KMS-11 (cell line): Measurements from ENCODE around the gene HINFP.
A peak's percentile ranks its signal among the peaks of the same experiment; 100 is the strongest.
"Not testable (repeated sequence)": the region's sequence is repeated elsewhere in the genome, so short reads cannot be mapped to it uniquely, and the experiment has no call there.

ENCODE experiments used
- H2AFZ ChIP-seq: fragments of 200-600 bp; sonication (generic); 2 replicates; pipeline ENCODE4 v1.6.1; 2016; ENCODE audit warnings: antibody characterized with exemption, mixed run types, low read depth
- H3K27ac ChIP-seq: fragments of 200-600 bp; sonication (generic); 2 replicates; pipeline ENCODE4 v1.6.1; 2016; ENCODE audit warnings: mild to moderate bottlenecking, mixed run types
- H3K27me3 ChIP-seq: fragments of 200-600 bp; sonication (generic); 2 replicates; pipeline ENCODE4 v1.6.1; 2017; ENCODE audit warnings: mild to moderate bottlenecking, low read depth, mixed run types, moderate library complexity; ENCODE audit not compliant: insufficient read depth
- H3K36me3 ChIP-seq: fragments of 200-600 bp; sonication (generic); 2 replicates; pipeline ENCODE4 v1.6.1; 2017; ENCODE audit warnings: mild to moderate bottlenecking, mixed run types; ENCODE audit not compliant: insufficient read depth
- H3K4me1 ChIP-seq: fragments of 200-600 bp; sonication (generic); 2 replicates; pipeline ENCODE4 v1.6.1; 2016; ENCODE audit warnings: mild to moderate bottlenecking, low read depth, mixed run types; ENCODE audit not compliant: poor library complexity, severe bottlenecking
- H3K4me2 ChIP-seq: fragments of 200-600 bp; sonication (generic); 2 replicates; pipeline ENCODE4 v1.7.0; 2016; ENCODE audit warnings: mild to moderate bottlenecking, mixed run types
- H3K4me3 ChIP-seq: fragments of 200-600 bp; sonication (generic); IDR thresholded peaks from 2 replicates; pipeline ENCODE4 v1.6.1; 2017; ENCODE audit warnings: low read depth, low read length, mixed read lengths; ENCODE audit not compliant: insufficient read depth
- H3K79me2 ChIP-seq: fragments of 200-600 bp; sonication (generic); 2 replicates; pipeline ENCODE4 v1.6.1; 2016; ENCODE audit warnings: low read depth, mixed run types; ENCODE audit not compliant: insufficient read depth
- H3K9ac ChIP-seq: fragments of 200-600 bp; sonication (generic); 2 replicates; pipeline ENCODE4 v1.6.1; 2016; ENCODE audit warnings: mild to moderate bottlenecking, mixed run types
- H4K20me1 ChIP-seq: fragments of 200-600 bp; sonication (generic); 2 replicates; pipeline ENCODE4 v1.6.1; 2016; ENCODE audit warnings: mild to moderate bottlenecking, mixed run types; ENCODE audit not compliant: insufficient read depth
- TF ChIP-seq, protein P1 (sequence below): fragments of 200-600 bp; sonication (generic); conservative IDR thresholded peaks from 2 replicates; pipeline ENCODE4 v1.6.1; 2017; ENCODE audit warnings: low read depth, mild to moderate bottlenecking, antibody characterized with exemption, low read length, moderate library complexity, mixed read lengths

The HINFP gene

DNA sequence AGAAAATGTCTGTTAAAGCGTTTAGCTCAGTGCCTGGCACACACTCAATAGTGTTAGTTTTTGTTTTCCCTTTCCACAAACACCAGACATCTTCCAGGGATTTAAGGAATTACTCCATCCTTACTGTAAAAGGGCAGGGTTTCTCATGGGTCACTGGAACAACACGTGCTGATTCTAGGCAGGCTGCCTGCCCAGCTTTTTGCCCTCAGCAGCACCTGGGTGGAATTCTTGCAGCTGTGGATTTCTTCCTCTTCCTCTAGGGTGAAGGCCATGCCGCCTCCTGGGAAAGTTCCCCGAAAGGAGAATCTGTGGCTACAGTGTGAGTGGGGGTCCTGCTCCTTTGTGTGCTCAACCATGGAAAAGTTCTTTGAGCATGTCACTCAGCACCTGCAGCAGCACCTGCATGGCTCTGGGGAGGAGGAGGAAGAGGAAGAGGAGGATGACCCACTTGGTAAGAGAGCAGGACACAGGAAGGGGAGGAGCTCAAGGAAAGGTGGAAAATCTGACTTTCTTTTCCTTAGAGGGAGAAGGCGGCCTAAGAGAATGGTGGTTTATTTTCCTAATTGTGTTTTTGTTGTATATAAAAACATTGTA is 5.4 kb downstream of the HINFP start:
- Histone ChIP-seq H3K79me2 (peaks cover 11% of the 10 kb centered on the region; the same call in 1 of the 2 replicates), H3K4me1 (peaks cover 5% of the 10 kb centered on the region), H4K20me1 (no peaks in the 10 kb centered on the region), H2AFZ (no peak overlapping the region), H3K36me3 (no peaks in the 10 kb centered on the region), H3K27me3 (no peaks in the 10 kb centered on the region), H3K4me2 (no peak overlapping the region), H3K27ac (no peak overlapping the region), H3K4me3 (no peak overlapping the region), H3K9ac (no peak overlapping the region)
- TF ChIP-seq, protein P1, sequence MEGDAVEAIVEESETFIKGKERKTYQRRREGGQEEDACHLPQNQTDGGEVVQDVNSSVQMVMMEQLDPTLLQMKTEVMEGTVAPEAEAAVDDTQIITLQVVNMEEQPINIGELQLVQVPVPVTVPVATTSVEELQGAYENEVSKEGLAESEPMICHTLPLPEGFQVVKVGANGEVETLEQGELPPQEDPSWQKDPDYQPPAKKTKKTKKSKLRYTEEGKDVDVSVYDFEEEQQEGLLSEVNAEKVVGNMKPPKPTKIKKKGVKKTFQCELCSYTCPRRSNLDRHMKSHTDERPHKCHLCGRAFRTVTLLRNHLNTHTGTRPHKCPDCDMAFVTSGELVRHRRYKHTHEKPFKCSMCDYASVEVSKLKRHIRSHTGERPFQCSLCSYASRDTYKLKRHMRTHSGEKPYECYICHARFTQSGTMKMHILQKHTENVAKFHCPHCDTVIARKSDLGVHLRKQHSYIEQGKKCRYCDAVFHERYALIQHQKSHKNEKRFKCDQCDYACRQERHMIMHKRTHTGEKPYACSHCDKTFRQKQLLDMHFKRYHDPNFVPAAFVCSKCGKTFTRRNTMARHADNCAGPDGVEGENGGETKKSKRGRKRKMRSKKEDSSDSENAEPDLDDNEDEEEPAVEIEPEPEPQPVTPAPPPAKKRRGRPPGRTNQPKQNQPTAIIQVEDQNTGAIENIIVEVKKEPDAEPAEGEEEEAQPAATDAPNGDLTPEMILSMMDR: no peak

DNA sequence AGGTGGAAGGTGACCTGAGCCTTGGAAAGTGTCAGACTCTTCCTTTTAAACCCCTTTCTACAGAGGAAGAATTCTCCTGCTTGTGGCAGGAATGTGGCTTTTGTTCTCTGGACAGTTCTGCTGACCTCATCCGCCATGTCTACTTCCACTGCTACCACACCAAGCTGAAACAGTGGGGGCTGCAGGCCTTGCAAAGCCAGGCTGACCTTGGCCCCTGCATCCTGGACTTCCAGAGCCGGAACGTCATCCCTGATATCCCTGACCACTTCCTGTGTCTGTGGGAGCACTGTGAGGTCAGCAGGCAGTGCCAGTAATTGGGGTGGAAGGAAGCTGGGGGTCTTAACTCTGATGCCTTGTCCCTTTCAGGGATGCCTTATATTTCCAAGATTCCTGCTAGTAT is 9.3 kb downstream of the HINFP start:
- no peak overlapping the region for H3K27ac ChIP-seq
- no peak overlapping the region for H3K9ac ChIP-seq
- H3K4me1 ChIP-seq: no peaks in the 10 kb centered on the region
- no peaks in the 10 kb centered on the region for H3K79me2 ChIP-seq
- H2AFZ ChIP-seq: no peak overlapping the region
- H3K4me3 ChIP-seq: no peak overlapping the region
- no peaks in the 10 kb centered on the region for H4K20me1 ChIP-seq
- no peaks in the 10 kb centered on the region for H3K27me3 ChIP-seq
- TF ChIP-seq, protein P1: no peak
- H3K4me2 ChIP-seq: no peak overlapping the region
- H3K36me3 ChIP-seq: no peaks in the 10 kb centered on the region

DNA sequence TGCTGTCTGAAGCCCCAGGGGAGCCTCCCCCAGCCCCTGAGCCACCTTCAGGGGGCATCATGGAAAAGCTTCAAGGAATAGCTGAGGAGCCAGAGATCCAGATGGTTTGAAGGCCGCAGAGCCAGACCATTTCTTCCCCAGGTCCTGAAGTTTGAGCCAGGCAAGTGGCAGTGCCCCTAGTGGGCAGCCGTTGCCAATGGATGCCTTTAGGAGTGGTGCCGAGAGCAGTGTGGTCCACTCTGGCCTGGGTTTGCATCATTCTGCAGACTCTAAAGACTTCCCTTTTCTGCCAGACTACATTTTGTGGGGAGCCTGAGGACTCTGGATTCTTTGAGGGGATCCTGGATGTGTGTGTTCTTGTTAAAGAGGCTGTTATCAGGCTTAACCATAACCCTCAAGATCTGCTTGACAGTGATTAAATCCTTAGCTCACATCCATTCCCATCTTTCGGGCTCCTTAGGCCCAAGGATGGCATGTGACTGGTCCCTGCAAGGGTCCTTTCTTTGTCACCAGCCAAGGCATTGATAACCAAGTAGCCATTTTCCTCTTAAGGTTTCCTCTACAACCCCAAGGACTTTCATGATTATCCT is 13.1 kb downstream of the HINFP start:
- H3K27ac ChIP-seq: no peak overlapping the region
- no peak overlapping the region for H3K4me2 ChIP-seq
- H3K36me3 ChIP-seq: no peaks in the 10 kb centered on the region
- H3K27me3 ChIP-seq: no peaks in the 10 kb centered on the region
- H3K79me2 ChIP-seq: no peaks in the 10 kb centered on the region
- TF ChIP-seq, protein P1: peak; percentile 60; the same call in 1 of the 2 replicates
- no peak overlapping the region for H3K9ac ChIP-seq
- H2AFZ ChIP-seq: no peak overlapping the region
- no peaks in the 10 kb centered on the region for H4K20me1 ChIP-seq
- H3K4me1 ChIP-seq: no peaks in the 10 kb centered on the region
- H3K4me3 ChIP-seq: no peak overlapping the region

DNA sequence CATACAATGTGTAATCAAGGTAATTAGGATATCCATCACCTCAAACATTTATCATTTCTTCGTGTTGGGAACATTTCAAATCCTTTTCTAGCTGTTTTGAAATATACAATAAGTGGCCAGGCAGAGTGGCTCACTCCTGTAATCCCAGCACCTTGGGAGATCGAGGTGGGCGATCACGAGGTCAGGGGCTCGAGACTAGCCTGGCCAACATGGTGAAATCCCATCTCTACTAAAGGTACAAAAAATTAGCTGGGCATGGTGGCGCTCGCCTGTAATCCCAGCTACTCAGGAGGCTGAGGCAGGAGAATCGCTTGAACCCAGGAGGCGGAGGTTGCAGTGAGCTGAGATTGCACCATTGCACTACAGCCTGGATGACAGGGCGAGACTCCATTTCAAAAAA is 17.9 kb downstream of the HINFP start:
- H3K27ac ChIP-seq, H3K4me2 ChIP-seq, H3K27me3 ChIP-seq, H4K20me1 ChIP-seq, H3K79me2 ChIP-seq, H3K9ac ChIP-seq, H3K4me3 ChIP-seq, H3K36me3 ChIP-seq, H2AFZ ChIP-seq, H3K4me1 ChIP-seq: not testable (repeated sequence)

DNA sequence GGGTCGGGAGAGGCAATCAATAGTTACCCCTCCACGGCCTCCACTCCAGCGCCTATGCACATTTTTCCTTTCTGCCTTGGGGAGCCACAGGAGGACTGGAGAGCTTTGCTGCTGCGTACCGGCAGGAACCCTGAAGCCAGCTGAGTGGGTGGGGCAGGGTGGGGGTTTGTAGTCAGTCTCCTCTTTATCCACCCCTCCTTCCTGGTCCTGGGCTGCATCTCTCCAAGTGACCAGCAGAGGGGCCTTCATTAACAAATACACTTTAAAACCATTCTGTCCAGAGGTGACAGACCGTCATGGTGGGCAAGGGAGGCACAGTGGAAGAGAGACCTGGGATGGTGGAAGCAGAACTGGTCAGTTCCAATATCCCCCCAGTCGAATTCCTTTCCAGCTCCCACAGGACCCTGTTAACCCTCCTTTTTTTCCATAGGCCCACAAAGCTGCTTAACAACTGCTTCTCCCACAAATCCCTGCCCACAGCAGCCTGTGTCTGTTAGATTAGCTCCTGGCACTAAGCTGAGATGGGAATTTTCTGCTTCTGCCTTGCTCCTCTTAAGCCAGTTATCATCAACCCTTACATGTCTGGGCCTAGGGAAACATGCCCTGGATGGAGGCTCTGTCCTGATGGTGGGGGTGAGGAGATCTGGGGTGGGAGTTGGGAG is 23.6 kb downstream of the HINFP start:
- Histone ChIP-seq H3K79me2 (no peaks in the 10 kb centered on the region), H3K4me3 (no peak overlapping the region), H3K4me1 (no peaks in the 10 kb centered on the region), H3K9ac (no peak overlapping the region), H3K36me3 (no peaks in the 10 kb centered on the region), H4K20me1 (no peaks in the 10 kb centered on the region), H3K4me2 (no peak overlapping the region), H3K27me3 (peaks cover 6% of the 10 kb centered on the region; the same call in 1 of the 2 replicates), H2AFZ (no peak overlapping the region), H3K27ac (no peak overlapping the region)
- TF ChIP-seq, protein P1: peak; percentile 46; the same call in 1 of the 2 replicates
